Measurements from ENCODE around the gene C3. TPM values are rescaled to one million over a fixed set of nuclear protein-coding genes. Genes with fewer than 3 reads are reported as not detected.

C3 gene
- total RNA-seq, 1 experiment from 2014 or later = 7.0 TPM

GRCh38 chr19:6734096-6734696, 13.7 kb upstream of the C3 start:
- no peaks in the 10 kb centered on the region; a peak in 2 of 4 replicates for H3K36me3 ChIP-seq (ENCODE audit: control insufficient read depth in 1 of 2, insufficient read depth in 2 of 2, low read length in 2 of 2)
- ChIA-PET CTCF (no interaction called here), RAD21 (ENCODE audit: low non-redundant PET in 1 of 2, low total read pairs in 2 of 2, uncharacterized antibody in 2 of 2, unreplicated experiment in 2 of 2) (no interaction called here), POLR2A (no interaction called here)
- no peak for DNase-seq (ENCODE audit: low read depth, low spot score)
- no peak for ATAC-seq
- intact Hi-C loops (cut with micrococcal nuclease) = no loop called here
- H3K9ac ChIP-seq (ENCODE audit: low read length) = no peak overlapping the region
- no peaks in the 10 kb centered on the region for H4K20me1 ChIP-seq (ENCODE audit: insufficient read depth)
- no peaks in the 10 kb centered on the region for H3K9me3 ChIP-seq (ENCODE audit: control insufficient read depth in 1 of 2, insufficient read depth in 1 of 2, low read depth in 1 of 2, low read length in 2 of 2)
- peaks cover 24 to 40% of the 10 kb centered on the region in 2 experiments for H3K4me1 ChIP-seq (ENCODE audit: control insufficient read depth in 1 of 2, insufficient read depth in 2 of 2, low read length in 2 of 2)
- H3K79me2 ChIP-seq (ENCODE audit: insufficient read depth, low read length) = peaks cover 17% of the 10 kb centered on the region
- H3K27me3 ChIP-seq (ENCODE audit: insufficient read depth, low read length) = no peaks in the 10 kb centered on the region
- no peak overlapping the region for H3K4me2 ChIP-seq (ENCODE audit: low read length)
- no peak overlapping the region for H3K4me3 ChIP-seq (replicated peaks in 1 of 2; ENCODE audit: low read depth in 1 of 2, low read length in 2 of 2)
- TF ChIP-seq EZH2 (IDR thresholded peaks at IDR 0.05) (no peak), RAD21 (IDR thresholded peaks at IDR 0.05; ENCODE audit: low read depth) (no peak), FOSL1 (IDR thresholded peaks at IDR 0.05; ENCODE audit: low read depth) (no peak), EGR1 (IDR thresholded peaks at IDR 0.05; ENCODE audit: low read depth) (no peak), SP1 (IDR thresholded peaks at IDR 0.05; ENCODE audit: low read depth) (no peak)
- no peaks in the 10 kb centered on the region for H3K9me2 ChIP-seq (ENCODE audit: insufficient read depth)
- H3K27ac ChIP-seq (ENCODE audit: low read depth, low read length) = no peak overlapping the region
- no peak overlapping the region for H2AFZ ChIP-seq (ENCODE audit: low read depth, low read length, poor library complexity, severe bottlenecking)
- BruUV-seq (replicated peaks) = no TSS peak

DNA sequence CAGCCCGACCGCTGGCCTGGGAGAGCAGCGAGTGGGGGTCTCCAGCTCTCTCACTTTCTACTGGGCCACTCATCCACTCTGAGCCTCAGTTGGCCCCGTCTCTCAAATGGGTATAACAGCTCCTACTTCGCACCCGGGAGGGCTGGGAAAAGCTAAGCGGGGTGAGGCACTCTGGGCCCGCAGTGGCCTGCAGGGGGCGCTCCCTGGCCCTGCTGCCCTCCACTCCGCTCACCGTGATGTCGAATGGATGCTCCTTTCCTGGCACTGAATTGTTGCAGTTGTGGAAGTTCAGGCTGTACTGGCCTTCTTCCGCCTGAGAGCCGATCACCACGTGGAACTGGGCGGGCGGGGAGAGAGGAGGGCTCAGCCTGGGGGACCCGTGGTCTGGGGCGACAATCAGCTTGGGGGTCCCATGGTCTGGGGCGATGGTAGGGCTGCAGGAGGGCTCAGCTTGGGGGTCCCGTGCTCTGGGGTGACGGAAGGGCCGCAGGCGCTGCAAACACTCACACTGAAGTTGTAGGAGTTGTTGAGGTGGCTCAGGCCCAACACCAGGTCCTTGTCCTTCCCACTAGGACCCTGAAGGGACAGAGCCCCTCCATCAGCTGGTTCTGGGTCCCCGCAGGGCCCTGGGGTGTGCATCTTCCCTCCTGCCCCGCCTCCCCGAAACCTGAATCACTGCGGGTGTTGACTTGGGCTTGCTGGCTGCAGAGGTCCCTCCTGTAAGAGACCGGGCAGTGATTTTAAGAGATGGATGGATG, 13.1 kb upstream of the C3 start:
- ChIA-PET RAD21 (ENCODE audit: low non-redundant PET in 1 of 2, low total read pairs in 2 of 2, uncharacterized antibody in 2 of 2, unreplicated experiment in 2 of 2) (no interaction called here), CTCF (interaction anchor here (0.6 to 1.2 kb wide), 2 partner anchors 18 to 130 kb away, joined by 3 to 6 read pairs; no protein-coding TSS in a partner anchor), POLR2A (no interaction called here)
- no peak overlapping the region for H3K4me3 ChIP-seq (replicated peaks in 1 of 2; ENCODE audit: low read depth in 1 of 2, low read length in 2 of 2)
- H3K27me3 ChIP-seq (ENCODE audit: insufficient read depth, low read length) = no peaks in the 10 kb centered on the region
- intact Hi-C loops (cut with micrococcal nuclease) = no loop called here
- H3K27ac ChIP-seq (ENCODE audit: low read depth, low read length) = no peak overlapping the region
- peaks cover 18 to 33% of the 10 kb centered on the region in 2 experiments for H3K4me1 ChIP-seq (ENCODE audit: control insufficient read depth in 1 of 2, insufficient read depth in 2 of 2, low read length in 2 of 2)
- ATAC-seq (no peak), DNase-seq (ENCODE audit: low read depth, low spot score) (no peak)
- H3K79me2 ChIP-seq (ENCODE audit: insufficient read depth, low read length) = peaks cover 17% of the 10 kb centered on the region
- no peaks in the 10 kb centered on the region; a peak in 2 of 4 replicates for H3K36me3 ChIP-seq (ENCODE audit: control insufficient read depth in 1 of 2, insufficient read depth in 2 of 2, low read length in 2 of 2)
- TF ChIP-seq EZH2phosphoT487 (IDR thresholded peaks at IDR 0.05; ENCODE audit: borderline replicate concordance) = no peak
- TF ChIP-seq FOSL1 (IDR thresholded peaks at IDR 0.05; ENCODE audit: low read depth) = no peak
- TF ChIP-seq ZNF274 (IDR thresholded peaks at IDR 0.05; ENCODE audit: low read depth, low read length) = no peak
- no peak for TF ChIP-seq MAX (IDR thresholded peaks at IDR 0.05)
- TF ChIP-seq ATF3 (IDR thresholded peaks at IDR 0.05) = no peak
- no peak for TF ChIP-seq EZH2 (IDR thresholded peaks at IDR 0.05)
- no peak for TF ChIP-seq JUND (IDR thresholded peaks at IDR 0.05)
- no peak for TF ChIP-seq CEBPB (IDR thresholded peaks at IDR 0.05; ENCODE audit: low read depth)
- peak in 2 of 3 experiments; percentile 60 to 69; a peak in 4 of 6 replicates for TF ChIP-seq CTCF (IDR thresholded peaks at IDR 0.05 in 2 of 3, conservative IDR thresholded peaks at IDR 0.05 in 1 of 3; ENCODE audit: borderline replicate concordance in 1 of 3, insufficient read depth in 1 of 3, low read depth in 2 of 3, low read length in 2 of 3)
- no peaks in the 10 kb centered on the region for H4K20me1 ChIP-seq (ENCODE audit: insufficient read depth)
- no TSS peak for BruUV-seq (replicated peaks)
- no peaks in the 10 kb centered on the region for H3K9me3 ChIP-seq (ENCODE audit: control insufficient read depth in 1 of 2, insufficient read depth in 1 of 2, low read depth in 1 of 2, low read length in 2 of 2)
- H3K9ac ChIP-seq (ENCODE audit: low read length) = no peak overlapping the region
- H3K9me2 ChIP-seq (ENCODE audit: insufficient read depth) = no peaks in the 10 kb centered on the region
- H3K4me2 ChIP-seq (ENCODE audit: low read length) = no peak overlapping the region
- no peak overlapping the region for H2AFZ ChIP-seq (ENCODE audit: low read depth, low read length, poor library complexity, severe bottlenecking)
